Measurements from ENCODE around the gene TOB1. TPM values are rescaled to one million over a fixed set of nuclear protein-coding genes. Genes with fewer than 3 reads are reported as not detected.
"Not testable (repeated sequence)": the region's sequence is repeated elsewhere in the genome, so short reads cannot be mapped to it uniquely, and the experiment has no call there.

Gene TOB1
- total RNA-seq, 1 donor from 2014 or later: 101 TPM

DNA sequence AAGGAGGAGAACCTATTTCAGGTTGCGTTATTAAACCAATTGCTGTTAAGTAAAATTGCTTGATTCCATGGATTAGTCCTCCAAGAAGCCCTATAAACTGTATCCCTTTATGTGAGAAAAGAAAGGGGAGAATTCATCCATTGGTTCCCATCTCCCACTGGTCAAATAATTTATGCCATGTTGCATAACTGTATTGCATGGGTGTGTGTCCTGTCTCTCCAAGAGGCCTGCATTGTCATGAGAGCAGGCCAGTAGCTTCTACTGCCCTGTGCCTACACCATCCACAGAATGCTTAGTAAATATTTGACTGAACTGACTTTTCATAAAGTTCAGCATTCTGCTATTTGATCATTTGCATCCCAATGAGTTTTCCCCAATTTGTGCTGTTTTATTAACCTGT, 11.7 kb upstream of the TOB1 start:
- intact Hi-C loops (cut with micrococcal nuclease): no loop called here
- Histone ChIP-seq H3K4me1 (peaks cover 2% of the 10 kb centered on the region), H3K9me3 (replicated peaks) (peaks cover 10% of the 10 kb centered on the region), H3K27ac (replicated peaks) (no peak overlapping the region), H3K4me3 (no peak overlapping the region), H3K27me3 (ENCODE audit: low read depth) (no peaks in the 10 kb centered on the region), H3K36me3 (no peaks in the 10 kb centered on the region)
- TF ChIP-seq, protein P1, sequence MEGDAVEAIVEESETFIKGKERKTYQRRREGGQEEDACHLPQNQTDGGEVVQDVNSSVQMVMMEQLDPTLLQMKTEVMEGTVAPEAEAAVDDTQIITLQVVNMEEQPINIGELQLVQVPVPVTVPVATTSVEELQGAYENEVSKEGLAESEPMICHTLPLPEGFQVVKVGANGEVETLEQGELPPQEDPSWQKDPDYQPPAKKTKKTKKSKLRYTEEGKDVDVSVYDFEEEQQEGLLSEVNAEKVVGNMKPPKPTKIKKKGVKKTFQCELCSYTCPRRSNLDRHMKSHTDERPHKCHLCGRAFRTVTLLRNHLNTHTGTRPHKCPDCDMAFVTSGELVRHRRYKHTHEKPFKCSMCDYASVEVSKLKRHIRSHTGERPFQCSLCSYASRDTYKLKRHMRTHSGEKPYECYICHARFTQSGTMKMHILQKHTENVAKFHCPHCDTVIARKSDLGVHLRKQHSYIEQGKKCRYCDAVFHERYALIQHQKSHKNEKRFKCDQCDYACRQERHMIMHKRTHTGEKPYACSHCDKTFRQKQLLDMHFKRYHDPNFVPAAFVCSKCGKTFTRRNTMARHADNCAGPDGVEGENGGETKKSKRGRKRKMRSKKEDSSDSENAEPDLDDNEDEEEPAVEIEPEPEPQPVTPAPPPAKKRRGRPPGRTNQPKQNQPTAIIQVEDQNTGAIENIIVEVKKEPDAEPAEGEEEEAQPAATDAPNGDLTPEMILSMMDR (IDR thresholded peaks at IDR 0.05; ENCODE audit: borderline replicate concordance): no peak
- no peak for DNase-seq

DNA sequence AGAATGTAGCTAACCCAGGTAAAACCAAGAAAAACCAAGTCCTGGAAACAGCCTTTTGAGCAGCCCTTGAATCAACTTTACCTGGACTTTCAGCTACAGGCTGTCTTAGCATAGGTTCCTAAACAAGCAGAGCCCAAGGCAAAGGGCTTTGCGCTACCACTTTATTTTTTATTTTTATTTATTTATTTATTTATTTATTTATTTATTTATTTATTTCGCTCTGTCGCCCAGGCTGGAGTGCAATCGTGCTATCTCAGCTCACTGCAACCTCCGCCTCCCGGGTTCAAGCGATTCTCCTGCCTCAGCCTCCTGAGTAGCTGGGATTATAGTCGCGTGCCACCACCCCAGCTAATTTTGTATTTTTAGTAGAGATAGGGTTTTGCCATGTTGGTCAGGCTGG, 10.9 kb upstream of the TOB1 start:
- H3K36me3 ChIP-seq; H3K4me3 ChIP-seq; H3K27me3 ChIP-seq (ENCODE audit: low read depth); H3K27ac ChIP-seq (replicated peaks); H3K4me1 ChIP-seq; DNase-seq; intact Hi-C loops (cut with micrococcal nuclease): not testable (repeated sequence)
- peaks cover 10% of the 10 kb centered on the region for H3K9me3 ChIP-seq (replicated peaks)

DNA sequence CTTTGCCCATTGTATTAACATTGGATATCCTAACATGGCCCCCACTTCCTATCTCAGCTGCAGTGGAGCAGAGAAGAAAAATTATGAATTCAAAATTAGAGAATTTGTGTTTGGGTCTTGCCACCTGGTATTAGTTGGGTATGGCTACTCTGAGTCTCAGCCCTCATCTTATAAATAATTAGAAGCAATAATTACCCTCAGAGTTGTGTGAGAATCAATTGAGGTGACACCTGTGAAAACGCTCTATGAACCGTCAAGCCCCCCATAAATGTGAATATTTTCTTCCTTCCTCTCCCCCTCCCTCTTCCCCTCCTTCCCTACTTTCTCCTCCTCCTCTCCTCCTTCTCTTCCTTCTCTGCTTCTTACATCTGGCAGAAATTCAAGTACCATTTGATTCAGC, 8.9 kb upstream of the TOB1 start:
- TF ChIP-seq, protein P1 (IDR thresholded peaks at IDR 0.05; ENCODE audit: borderline replicate concordance): no peak
- no peak overlapping the region for H3K4me3 ChIP-seq
- peaks cover 9% of the 10 kb centered on the region for H3K9me3 ChIP-seq (replicated peaks)
- H3K4me1 ChIP-seq: peaks cover 14% of the 10 kb centered on the region
- DNase-seq: no peak
- H3K27me3 ChIP-seq (ENCODE audit: low read depth): no peaks in the 10 kb centered on the region
- intact Hi-C loops (cut with micrococcal nuclease): no loop called here
- no peaks in the 10 kb centered on the region for H3K36me3 ChIP-seq
- no peak overlapping the region for H3K27ac ChIP-seq (replicated peaks)

DNA sequence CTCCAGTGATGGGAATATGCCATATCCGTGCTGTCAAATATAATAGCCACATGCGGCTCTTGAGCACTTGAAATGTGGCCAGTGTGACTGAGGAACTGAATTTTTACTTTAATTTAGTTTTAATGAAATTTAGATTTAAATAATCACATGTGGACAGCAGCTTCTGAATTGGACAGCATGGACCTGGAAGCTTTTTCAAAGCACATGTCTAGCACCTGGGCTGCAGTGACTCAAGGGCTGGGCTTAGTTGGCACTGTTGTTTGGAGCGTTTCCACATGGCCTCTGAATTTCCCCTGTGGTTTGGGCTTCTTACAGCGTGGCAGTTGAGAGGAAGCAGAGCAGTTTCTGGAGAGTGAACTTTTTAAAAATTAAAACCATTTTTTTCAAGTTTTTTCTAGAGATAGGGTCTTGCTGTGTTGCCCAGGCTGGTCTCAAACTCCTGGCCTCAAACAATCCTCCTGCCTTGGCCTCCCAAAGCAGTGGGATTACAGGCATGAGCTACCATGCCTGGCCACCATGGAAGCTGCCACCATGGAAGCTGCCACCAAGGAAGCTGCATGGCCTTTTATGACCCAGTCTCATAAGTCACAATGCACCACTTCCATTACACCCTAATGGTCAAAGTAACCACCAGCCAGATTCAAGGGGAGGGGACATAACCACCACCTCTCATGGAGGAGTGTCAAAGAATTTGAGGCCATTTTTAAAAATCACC, 6.7 kb upstream of the TOB1 start:
- H3K36me3 ChIP-seq: no peaks in the 10 kb centered on the region
- no peaks in the 10 kb centered on the region for H3K9me3 ChIP-seq (replicated peaks)
- intact Hi-C loops (cut with micrococcal nuclease): no loop called here
- TF ChIP-seq, protein P1 (IDR thresholded peaks at IDR 0.05; ENCODE audit: borderline replicate concordance): no peak
- H3K4me3 ChIP-seq: no peak overlapping the region
- peak overlapping the region; percentile 73 for H3K27ac ChIP-seq (replicated peaks)
- no peak for DNase-seq
- H3K4me1 ChIP-seq: peaks cover 26% of the 10 kb centered on the region
- H3K27me3 ChIP-seq (ENCODE audit: low read depth): no peaks in the 10 kb centered on the region

DNA sequence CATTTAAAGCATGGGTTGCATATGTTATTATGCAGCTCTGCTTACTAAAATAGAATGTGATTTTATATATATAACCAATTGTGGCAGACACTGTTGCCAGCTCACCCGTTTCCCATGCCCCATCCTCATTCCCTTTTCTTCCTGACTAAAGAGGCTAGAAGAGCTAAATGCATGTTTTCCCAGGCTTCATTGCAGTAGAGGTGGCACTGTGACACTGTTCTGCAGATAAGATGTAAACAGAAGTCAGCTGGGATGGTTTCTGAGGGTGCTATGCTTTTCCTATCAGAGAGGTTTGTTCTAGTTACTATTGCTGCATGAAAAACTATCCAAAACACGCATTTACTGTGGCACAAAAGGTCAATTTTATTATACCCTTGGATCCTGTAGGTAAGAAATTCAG, 5.7 kb upstream of the TOB1 start:
- H3K4me1 ChIP-seq: peaks cover 30% of the 10 kb centered on the region
- TF ChIP-seq, protein P1 (IDR thresholded peaks at IDR 0.05; ENCODE audit: borderline replicate concordance): no peak
- no peaks in the 10 kb centered on the region for H3K9me3 ChIP-seq (replicated peaks)
- H3K4me3 ChIP-seq: no peak overlapping the region
- no peak for DNase-seq
- no peaks in the 10 kb centered on the region for H3K27me3 ChIP-seq (ENCODE audit: low read depth)
- peak overlapping the region; percentile 73 for H3K27ac ChIP-seq (replicated peaks)
- intact Hi-C loops (cut with micrococcal nuclease): no loop called here
- no peaks in the 10 kb centered on the region for H3K36me3 ChIP-seq

DNA sequence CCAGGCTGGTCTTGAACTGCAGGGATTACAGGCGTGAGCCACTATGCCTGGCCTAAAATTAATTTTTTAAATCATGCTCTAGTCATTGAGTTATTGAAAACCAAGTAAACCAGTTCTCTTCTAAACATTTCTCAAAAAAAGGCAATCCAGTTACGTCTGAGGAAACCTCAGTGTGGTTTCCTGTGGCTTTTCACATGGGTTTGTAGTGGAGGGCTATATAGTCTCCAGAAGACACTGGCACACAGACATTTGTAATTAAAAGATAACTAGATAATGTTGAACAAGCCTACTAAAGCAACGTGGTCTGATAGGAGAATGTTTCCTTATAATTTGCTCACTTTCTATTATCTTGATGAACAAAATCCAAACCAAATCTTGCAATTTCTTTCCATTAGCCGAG, 5.2 kb upstream of the TOB1 start:
- TF ChIP-seq, protein P1 (IDR thresholded peaks at IDR 0.05; ENCODE audit: borderline replicate concordance): no peak
- Histone ChIP-seq H3K27me3 (ENCODE audit: low read depth) (no peaks in the 10 kb centered on the region), H3K4me3 (no peak overlapping the region), H3K9me3 (replicated peaks) (no peaks in the 10 kb centered on the region), H3K4me1 (peaks cover 34% of the 10 kb centered on the region), H3K27ac (replicated peaks) (peak overlapping the region; percentile 73), H3K36me3 (no peaks in the 10 kb centered on the region)
- DNase-seq: no peak
- intact Hi-C loops (cut with micrococcal nuclease): no loop called here
